ENCODE results near the gene TRMU.

TRMU gene

GRCh38 chr22:46355996-46356471 is 20.5 kb downstream of the TRMU start:
- no peak for DNase-seq (ENCODE audit: low read depth in 2 of 2)

- DNase-seq (ENCODE audit: low read depth in 2 of 2): no peak
Observed at GRCh38 chr22:46356496-46357480, 21.3 kb downstream of the TRMU start.

GRCh38 chr22:46357711-46358520 is 22.4 kb downstream of the TRMU start:
- no peak for DNase-seq (ENCODE audit: low read depth in 2 of 2)

GRCh38 chr22:46358766-46359165 is 23.3 kb downstream of the TRMU start:
- no peak for DNase-seq (ENCODE audit: low read depth in 2 of 2)

- DNase-seq (ENCODE audit: low read depth in 2 of 2): no peak
Observed at GRCh38 chr22:46359362-46359761, 23.8 kb downstream of the TRMU start.

- DNase-seq (ENCODE audit: low read depth in 2 of 2): no peak
Observed at GRCh38 chr22:46360097-46360496, 24.6 kb downstream of the TRMU start.

- no peak for DNase-seq (ENCODE audit: low read depth in 2 of 2)
Observed at GRCh38 chr22:46360891-46361290, 25.4 kb downstream of the TRMU start.

GRCh38 chr22:46361826-46362202 is 26.3 kb downstream of the TRMU start:
- no peak for DNase-seq (ENCODE audit: low read depth in 2 of 2)

GRCh38 chr22:46362203-46362933 is 26.9 kb downstream of the TRMU start:
- no peak for DNase-seq (ENCODE audit: low read depth in 2 of 2)

GRCh38 chr22:46362934-46363515 is 27.5 kb downstream of the TRMU start:
- no peak for DNase-seq (ENCODE audit: low read depth in 2 of 2)

GRCh38 chr22:46363611-46364321 is 28.3 kb downstream of the TRMU start:
- DNase-seq (ENCODE audit: low read depth in 2 of 2): no peak

- no peak for DNase-seq (ENCODE audit: low read depth in 2 of 2)
Observed at GRCh38 chr22:46364341-46365165, 29.0 kb downstream of the TRMU start.

GRCh38 chr22:46365166-46365624 is 29.7 kb downstream of the TRMU start:
- DNase-seq (ENCODE audit: low read depth in 2 of 2): no peak

- no peak for DNase-seq (ENCODE audit: low read depth in 2 of 2)
Observed at GRCh38 chr22:46366327-46366731, 30.8 kb downstream of the TRMU start.

GRCh38 chr22:46366801-46367706 is 31.5 kb downstream of the TRMU start:
- DNase-seq (ENCODE audit: low read depth in 2 of 2): no peak

- DNase-seq (ENCODE audit: low read depth in 2 of 2): peak; percentile 65 to 69
Observed at GRCh38 chr22:46367707-46368191, 32.2 kb downstream of the TRMU start.

- DNase-seq (ENCODE audit: low read depth in 2 of 2): no peak
Observed at GRCh38 chr22:46368422-46368821, 32.9 kb downstream of the TRMU start.

- DNase-seq (ENCODE audit: low read depth in 2 of 2): no peak
Observed at GRCh38 chr22:46368871-46369715, 33.6 kb downstream of the TRMU start.

Measured in stimulated activated CD4-positive, alpha-beta T cell treated with anti-CD3 and anti-CD28 coated beads, Interleukin-4, amount 100 ng/mL, for 48 hours (primary cell).